ENCODE results near the gene L3HYPDH.

L3HYPDH gene

DNA sequence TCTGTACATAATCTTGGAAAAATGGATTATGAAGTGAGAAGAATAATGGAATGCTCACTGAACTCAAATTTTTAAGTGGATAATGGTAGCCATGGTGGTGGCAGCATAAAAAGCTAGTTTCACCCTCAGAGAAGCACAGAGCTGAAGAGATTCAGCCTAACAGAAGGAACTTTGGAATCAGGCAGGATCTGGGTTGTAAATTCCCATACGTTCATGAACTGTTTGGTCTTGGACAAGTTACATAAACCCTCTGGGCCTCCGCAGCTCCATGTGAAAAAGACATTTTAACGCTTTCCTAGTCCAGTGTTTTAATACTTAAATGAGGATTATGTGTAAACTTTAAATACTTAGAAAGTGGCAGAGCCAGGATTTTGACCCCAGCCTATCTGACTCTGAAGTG, 26.8 kb upstream of the L3HYPDH start:
- POLR2A ChIA-PET (ENCODE audit: low non-redundant PET): no interaction called here
- TF ChIP-seq, protein P1, sequence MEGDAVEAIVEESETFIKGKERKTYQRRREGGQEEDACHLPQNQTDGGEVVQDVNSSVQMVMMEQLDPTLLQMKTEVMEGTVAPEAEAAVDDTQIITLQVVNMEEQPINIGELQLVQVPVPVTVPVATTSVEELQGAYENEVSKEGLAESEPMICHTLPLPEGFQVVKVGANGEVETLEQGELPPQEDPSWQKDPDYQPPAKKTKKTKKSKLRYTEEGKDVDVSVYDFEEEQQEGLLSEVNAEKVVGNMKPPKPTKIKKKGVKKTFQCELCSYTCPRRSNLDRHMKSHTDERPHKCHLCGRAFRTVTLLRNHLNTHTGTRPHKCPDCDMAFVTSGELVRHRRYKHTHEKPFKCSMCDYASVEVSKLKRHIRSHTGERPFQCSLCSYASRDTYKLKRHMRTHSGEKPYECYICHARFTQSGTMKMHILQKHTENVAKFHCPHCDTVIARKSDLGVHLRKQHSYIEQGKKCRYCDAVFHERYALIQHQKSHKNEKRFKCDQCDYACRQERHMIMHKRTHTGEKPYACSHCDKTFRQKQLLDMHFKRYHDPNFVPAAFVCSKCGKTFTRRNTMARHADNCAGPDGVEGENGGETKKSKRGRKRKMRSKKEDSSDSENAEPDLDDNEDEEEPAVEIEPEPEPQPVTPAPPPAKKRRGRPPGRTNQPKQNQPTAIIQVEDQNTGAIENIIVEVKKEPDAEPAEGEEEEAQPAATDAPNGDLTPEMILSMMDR (conservative IDR thresholded peaks at IDR 0.05; ENCODE audit: low read depth): no peak
- no peak overlapping the region for H3K27ac ChIP-seq
- CTCF ChIA-PET: interaction anchor here (0.7 kb wide), 1 partner anchor 141 kb away, joined by 3 read pairs; no protein-coding TSS in a partner anchor
- no peak for DNase-seq (ENCODE audit: low spot score)

DNA sequence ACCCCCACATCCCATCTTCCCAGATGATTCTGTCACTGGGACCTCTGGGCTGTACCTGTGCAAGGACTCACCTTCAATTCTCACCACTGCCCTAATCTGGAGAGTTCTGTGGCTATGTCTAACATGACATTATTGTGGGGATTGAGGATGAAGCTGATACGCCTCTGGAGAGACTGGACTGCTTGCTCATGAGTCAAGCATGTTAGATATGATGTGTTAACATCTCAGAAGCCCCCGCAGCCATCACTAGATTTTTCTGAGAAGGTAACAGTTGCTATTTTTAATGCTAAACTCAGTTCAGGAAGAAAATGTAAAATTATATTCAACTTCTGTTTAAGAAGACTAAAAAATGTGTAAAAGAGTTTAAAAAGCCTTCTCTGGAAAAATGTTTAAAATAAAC, 25.8 kb upstream of the L3HYPDH start:
- no peak overlapping the region for H3K27ac ChIP-seq
- TF ChIP-seq, protein P1 (conservative IDR thresholded peaks at IDR 0.05; ENCODE audit: low read depth): no peak
- POLR2A ChIA-PET (ENCODE audit: low non-redundant PET): no interaction called here
- CTCF ChIA-PET: no interaction called here
- no peak for DNase-seq (ENCODE audit: low spot score)

DNA sequence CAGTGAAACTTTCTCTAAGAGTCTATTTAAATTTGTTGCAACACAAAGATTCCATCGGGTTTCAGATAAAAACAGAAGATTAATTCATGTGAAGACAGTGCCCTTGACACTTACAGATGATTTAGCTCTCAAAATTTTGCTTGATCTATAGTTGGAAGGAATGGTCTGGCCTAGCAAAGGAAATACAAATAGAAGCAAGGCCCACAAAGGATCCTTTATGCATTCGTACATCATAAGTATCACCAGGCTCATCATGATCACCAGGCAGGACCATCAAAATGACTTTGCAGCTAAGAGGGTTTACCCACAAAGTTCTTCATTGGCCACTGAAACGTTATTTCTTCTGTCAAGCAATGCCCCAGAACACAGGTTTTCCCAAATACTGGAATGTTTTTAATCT, 24.9 kb upstream of the L3HYPDH start:
- POLR2A ChIA-PET (ENCODE audit: low non-redundant PET): no interaction called here
- no peak overlapping the region for H3K27ac ChIP-seq
- DNase-seq (ENCODE audit: low spot score): no peak
- CTCF ChIA-PET: interaction anchor here (0.5 kb wide), 1 partner anchor 61 kb away, joined by 5 read pairs; no protein-coding TSS in a partner anchor
- TF ChIP-seq, protein P1 (conservative IDR thresholded peaks at IDR 0.05; ENCODE audit: low read depth): no peak

DNA sequence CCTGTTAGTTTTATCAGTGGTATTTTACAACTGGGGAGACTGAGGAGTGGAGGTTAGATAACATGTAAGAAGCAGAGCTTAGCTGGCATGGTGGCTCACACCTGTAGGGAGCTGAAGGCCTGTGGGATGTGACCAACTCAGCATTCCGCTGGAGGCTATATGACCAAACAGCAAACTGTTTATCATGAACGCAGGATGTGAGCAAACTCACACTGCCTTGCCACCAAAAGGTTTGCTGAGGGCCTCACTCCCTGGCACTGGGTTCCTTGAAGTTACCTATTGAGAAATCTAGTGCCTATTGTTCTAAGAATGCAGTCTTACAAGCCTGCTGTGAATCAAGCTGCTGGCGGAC, 23.5 kb upstream of the L3HYPDH start:
- no peak overlapping the region for H3K27ac ChIP-seq
- CTCF ChIA-PET: interaction anchor here (0.6 to 1.5 kb wide), 5 partner anchors 17 to 76 kb away, joined by 3 to 11 read pairs (median 3); partner anchors contain the start of genes CCDC175, JKAMP and L3HYPDH
- TF ChIP-seq, protein P1 (conservative IDR thresholded peaks at IDR 0.05; ENCODE audit: low read depth): no peak
- DNase-seq (ENCODE audit: low spot score): peak; percentile 24
- POLR2A ChIA-PET (ENCODE audit: low non-redundant PET): no interaction called here

DNA sequence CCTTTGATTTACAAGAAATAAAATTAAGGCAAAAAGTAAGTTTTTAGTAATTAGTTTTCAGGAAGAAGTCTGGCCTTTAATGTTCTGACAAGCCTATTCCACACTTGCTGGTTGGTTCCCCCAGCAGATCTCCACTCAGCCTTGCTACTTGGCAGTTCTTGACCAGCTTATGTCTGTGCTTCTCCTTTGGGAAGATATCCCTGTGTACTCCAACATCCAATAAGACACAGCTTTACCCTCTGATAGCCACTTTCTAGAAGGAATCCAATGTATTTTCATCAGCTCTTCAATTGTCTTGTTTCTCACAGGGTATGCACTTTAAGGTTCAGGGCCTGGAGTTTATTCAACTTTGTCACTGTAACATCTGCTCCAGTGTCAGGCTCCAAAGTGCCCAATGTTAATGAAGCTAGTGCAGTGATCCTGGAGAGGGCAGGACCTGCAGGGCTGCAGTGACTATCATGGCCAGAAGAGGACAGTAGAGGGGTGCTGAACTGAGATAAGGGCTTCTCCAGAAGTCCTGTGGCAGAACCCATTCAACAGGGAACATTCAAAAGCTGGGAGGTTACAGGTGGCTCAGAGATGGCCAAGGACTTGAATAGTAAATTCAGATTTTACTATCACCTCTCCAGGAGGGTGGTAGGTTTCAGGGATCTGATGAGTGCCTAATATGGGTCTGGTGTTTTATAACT, 23.0 kb upstream of the L3HYPDH start:
- DNase-seq (ENCODE audit: low spot score): peak; percentile 41
- TF ChIP-seq, protein P1 (conservative IDR thresholded peaks at IDR 0.05; ENCODE audit: low read depth): peak; percentile 84
- ChIA-PET CTCF (interaction anchor here (0.6 to 1.5 kb wide), 7 partner anchors 16 to 77 kb away, joined by 3 to 11 read pairs (median 3); partner anchors contain the start of genes CCDC175, JKAMP and L3HYPDH), POLR2A (ENCODE audit: low non-redundant PET) (no interaction called here)
- no peak overlapping the region for H3K27ac ChIP-seq

DNA sequence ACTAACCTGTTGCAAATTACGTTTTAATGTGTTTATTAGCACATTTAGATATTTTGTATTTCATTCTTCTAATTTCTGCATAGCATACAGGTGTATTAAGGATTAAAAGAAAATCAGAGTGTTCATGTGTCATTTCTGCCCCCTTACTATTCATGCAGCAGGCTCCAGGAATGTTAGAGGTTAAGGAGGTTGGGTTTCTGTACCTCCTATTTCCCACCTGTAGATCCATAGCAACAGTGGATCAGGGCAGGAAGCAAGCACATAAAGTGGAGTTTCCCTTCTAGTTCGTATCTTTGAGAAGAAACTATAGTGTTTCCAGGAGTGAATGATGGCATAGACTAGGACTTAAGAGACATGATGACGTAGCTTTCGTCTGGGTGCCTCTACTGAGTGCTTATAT, 19.0 kb upstream of the L3HYPDH start:
- TF ChIP-seq, protein P1 (conservative IDR thresholded peaks at IDR 0.05; ENCODE audit: low read depth): no peak
- CTCF ChIA-PET: no interaction called here
- POLR2A ChIA-PET (ENCODE audit: low non-redundant PET): no interaction called here
- no peak overlapping the region for H3K27ac ChIP-seq
- no peak for DNase-seq (ENCODE audit: low spot score)
